Ramos (cell line): ENCODE data around the gene ELMO3.

Source experiments
- in situ Hi-C: fragments of 300-500 bp; cut with MboI; formaldehyde crosslinking; loops from one replicate; pipeline ENCODE4 v1.14.3; 2022; ENCODE audit warnings: low sequenced_read_pairs; ENCODE audit not compliant: unreplicated experiment

The ELMO3 gene

GRCh38 chr16:67179421-67180080 is 19.4 kb upstream of the ELMO3 start:
- in situ Hi-C loops: no loop called here

DNA sequence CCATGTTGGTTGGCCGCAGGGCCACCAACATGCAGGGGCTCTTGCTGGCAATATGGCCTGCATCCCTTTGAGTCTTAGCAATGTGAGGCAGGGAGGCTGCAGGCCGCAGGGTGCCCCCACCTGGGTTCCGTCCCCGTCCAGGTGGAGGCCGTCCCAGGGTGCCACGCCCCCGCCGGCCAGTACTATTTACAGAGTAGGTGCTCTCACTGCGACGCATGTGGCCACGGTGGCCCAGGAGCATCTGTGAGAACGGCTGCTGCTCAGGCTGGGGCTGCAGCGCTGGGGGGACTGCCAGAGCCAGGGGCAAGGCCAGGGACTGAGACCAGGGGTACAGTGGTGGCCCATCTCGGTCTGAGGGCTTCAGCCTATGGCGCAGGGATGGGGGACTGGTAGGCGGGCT is 18.8 kb upstream of the ELMO3 start:
- in situ Hi-C loops: no loop called here

GRCh38 chr16:67181346-67181745 is 17.6 kb upstream of the ELMO3 start:
- in situ Hi-C loops: no loop called here

DNA sequence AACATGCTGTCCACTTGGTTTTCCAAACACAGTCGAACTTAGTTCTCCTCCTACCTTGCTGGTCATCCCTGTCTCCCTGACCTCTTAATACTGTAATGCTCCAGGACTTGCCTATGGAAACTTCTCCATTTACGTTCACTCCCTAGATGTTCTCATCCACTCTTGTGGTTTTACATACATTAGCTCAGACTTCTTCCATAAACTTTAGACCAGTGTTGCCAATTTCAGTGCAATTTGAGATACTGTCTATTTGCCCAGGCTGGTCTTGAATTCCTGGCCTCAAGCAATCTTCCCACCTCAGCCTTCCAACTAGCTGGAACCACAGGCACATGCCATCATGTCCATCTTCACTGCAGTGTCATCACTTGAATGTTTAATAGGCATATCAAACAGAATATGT is 16.6 kb upstream of the ELMO3 start:
- in situ Hi-C loops: no loop called here

- in situ Hi-C loops: no loop called here
Measured at GRCh38 chr16:67183284-67183626, 15.7 kb upstream of the ELMO3 start.

DNA sequence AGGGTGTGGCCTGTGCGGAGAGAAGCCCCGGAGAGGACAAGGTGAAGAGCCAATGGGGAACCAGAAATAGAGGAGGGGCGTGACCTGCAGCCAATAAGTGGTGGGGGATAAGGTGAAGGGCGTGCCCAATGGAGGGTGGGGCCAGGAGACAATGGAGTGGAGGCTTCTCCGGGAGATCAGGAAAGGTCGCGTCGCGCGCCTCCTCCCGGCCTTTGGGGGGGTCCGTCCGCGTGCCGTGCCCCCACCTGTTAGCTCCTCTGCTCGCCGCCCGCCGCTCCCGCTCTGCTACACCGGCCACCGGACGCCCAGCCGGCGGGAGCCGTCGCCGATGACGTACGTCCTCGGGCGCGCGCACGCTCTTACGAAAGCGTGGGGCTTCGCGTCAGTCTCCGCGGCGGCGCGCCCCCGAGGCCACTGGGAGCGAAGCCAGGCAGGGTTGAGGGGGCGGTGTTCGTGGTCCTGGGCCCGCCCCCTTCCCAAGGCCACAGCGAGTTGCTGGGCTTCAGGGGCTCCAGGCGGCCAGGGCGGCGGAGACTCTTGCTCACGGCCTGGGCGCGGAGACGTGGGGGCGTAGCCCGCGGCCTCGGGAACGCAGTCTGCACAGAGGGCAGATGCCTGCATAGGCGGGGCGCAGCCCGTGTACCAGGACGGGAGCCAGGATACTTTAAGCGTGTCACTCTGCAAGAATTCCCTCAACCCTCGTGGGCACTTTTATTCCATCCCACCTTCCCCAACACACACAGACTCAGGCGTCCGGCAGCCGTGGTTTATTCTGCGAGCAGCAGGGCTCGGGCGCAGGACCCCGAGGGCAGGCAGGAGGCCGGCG is 15.1 kb upstream of the ELMO3 start, which contains the start of gene MATCAP1:
MATCAP1 (minus strand) TSS at position 337 of the 826 bp plus-strand sequence. CDS start 3,353 bp downstream, outside the sequence.
- in situ Hi-C loops: no loop called here

- in situ Hi-C loops: no loop called here
Measured at GRCh38 chr16:67184453-67184994, 14.4 kb upstream of the ELMO3 start.

DNA sequence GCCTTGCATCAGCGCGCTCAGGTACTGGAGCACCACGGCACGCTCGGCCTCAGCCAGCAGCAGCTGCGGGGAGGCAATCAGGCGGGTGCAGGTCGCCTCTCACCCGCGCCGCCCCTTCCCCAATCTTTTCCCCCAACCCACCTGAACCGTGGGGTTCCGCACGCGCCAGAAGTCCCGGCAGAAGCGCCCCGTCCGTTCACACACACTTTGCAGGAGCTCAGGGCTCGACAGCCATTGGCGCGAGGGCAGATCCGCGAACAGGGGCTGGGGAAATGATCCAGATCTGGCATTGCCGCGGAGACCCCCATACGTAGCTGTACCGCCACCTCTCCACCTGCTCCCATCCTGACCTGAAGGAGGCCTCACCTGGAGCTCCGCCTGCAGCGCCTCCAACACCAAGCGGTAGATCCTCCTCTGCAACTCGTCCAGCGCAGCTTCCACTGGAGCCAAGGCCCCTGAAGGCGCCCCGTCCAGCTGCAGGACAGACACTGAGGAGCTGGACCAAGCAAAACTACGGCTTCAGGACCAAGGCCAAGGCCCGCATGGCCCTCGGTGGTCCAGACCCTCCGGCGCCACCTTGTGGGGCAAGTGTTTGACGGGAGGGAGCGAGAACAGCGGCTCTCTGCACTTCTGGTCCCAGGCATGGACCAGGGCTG is 13.8 kb upstream of the ELMO3 start:
- in situ Hi-C loops: no loop called here

GRCh38 chr16:67185651-67186134 is 13.2 kb upstream of the ELMO3 start:
- in situ Hi-C loops: no loop called here

DNA sequence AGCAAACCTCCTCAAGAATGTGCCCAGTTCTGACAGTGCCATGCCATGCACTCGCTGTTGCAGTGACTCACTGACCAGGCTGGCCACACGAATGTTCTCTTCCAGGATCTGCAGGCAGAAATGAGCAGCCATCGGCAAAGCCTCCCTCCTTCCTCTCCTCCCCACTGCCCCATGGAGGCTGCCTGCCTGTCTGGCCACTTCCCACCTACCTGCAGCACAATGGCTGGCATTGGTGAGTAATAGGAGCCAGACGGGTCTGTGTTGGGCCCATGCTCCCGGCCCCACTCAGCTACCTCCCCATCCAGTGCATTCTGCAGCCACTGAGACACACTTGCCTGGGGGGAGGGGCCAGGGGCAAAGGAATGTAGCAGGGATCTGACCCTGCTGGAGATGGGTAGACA is 12.4 kb upstream of the ELMO3 start:
- in situ Hi-C loops: no loop called here

GRCh38 chr16:67187175-67187890 is 11.6 kb upstream of the ELMO3 start:
- in situ Hi-C loops: no loop called here

- in situ Hi-C loops: no loop called here
Measured at GRCh38 chr16:67188323-67188722, 10.6 kb upstream of the ELMO3 start.

DNA sequence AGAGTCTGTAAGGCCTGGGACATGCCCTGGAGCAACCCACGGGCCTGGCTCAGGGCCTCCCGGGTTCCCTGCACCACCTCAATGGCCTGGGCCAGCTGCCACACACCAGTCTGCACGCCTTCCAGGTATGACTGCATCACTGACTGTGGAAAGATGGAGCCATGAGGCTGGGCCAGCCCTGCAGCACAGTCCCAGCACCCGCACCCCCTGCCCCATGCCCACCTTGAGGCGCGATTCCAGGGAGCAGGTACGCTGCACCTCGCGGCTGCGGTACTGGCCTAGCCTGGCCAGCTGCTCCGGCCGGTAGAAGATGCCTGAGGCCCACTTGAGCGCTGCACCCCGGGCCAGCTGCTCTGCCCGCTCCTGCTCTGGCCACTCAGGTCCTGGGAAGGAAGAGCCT is 10.1 kb upstream of the ELMO3 start:
- in situ Hi-C loops: no loop called here

- in situ Hi-C loops: no loop called here
Measured at GRCh38 chr16:67190041-67190440, 8.9 kb upstream of the ELMO3 start, which contains the start of gene EXOC3L1. TSS of gene EXOC3L1 (minus strand) at chr16:67190136. CDS start at chr16:67189676, 460 bp downstream.

DNA sequence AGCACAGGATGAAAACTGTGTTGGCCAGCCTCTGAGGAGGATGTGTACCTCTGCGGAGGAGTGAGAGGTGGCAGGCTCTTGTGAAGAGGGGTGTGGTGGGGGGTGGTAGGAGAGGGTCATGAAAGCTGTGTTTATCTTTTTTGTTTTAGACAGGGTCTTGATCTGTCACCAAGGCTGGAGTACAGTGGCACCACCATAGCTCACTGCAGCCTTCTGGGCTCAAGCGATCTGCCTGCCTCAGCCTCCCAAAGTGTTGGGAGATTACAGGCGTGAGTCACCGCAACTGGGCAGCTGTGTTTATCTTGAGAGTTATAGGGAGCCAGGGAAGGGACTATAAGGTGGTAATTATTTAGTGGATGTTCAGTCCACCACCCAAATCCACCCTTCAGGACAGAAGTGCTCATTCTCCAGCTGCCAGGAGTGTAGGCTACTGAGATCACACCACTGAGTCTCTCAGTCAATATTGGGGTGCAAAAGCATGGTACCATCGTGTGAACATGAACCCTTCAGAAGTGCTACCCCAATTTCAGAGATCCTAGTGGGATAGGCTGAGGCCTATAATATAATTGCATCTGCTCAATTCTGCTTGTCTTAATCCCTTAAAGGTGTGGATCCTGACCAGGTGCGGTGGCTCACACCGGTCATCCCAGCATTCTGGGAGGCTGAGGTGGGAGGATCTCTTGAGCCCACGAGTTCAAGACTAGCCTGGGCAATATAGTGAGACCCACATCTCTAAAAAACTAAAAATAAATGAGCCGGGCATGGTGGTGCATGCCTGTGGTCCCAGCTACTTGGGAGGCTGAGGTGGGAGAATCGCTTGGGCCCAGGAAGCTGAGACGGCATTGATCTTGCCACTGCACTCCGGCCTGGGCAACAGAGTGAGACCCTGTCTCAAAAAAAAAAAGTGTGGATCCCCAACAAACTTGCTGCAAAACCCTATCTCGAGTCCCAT is 8.2 kb upstream of the ELMO3 start:
- in situ Hi-C loops: no loop called here

DNA sequence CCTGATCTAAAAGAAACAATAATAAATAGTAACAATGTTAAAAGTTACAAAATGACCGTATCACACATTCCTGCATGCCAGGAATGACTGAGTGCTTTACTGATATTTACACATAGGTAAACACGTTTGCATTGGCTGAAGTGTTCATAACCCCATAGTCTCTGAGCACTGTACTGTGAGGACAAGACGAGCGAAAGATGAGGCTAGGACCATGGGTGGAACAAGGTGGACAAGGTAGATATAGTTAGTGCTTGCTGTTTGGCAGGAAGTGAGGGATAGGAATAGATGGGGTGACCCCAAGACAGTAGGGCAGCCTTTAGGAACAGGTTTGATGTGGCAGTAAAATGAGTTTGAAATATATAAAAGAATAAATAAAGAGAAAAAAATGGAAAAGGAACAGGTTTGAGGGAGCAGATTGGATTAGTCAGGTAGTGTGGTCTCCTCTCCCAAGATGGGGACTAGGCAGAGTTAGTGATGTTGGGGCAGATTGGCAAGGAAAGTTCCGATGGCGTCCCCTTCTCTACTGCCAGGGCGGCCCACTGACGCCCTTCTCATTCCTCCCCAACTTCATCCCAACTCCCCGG is 7.4 kb upstream of the ELMO3 start:
- in situ Hi-C loops: no loop called here

GRCh38 chr16:67191995-67192681 is 6.8 kb upstream of the ELMO3 start, which contains the start of gene E2F4:
TSS of gene E2F4 (plus strand) at chr16:67192155. CDS start at chr16:67192228, 73 bp downstream.
- in situ Hi-C loops: no loop called here

- in situ Hi-C loops: no loop called here
Measured at GRCh38 chr16:67192781-67193361, 6.1 kb upstream of the ELMO3 start.
